ENCODE results near the gene FBXO17.
A peak's percentile ranks its signal among the peaks of the same experiment; 100 is the strongest.
"Not testable (repeated sequence)": the region's sequence is repeated elsewhere in the genome, so short reads cannot be mapped to it uniquely, and the experiment has no call there.

The FBXO17 gene

GRCh38 chr19:38980583-38981374 lies 5.2 kb upstream of the FBXO17 start:
- no peak for DNase-seq (ENCODE audit: low read depth in 2 of 2, low spot score in 1 of 2)

- DNase-seq (ENCODE audit: low read depth in 2 of 2, low spot score in 1 of 2) = no peak
Measured at GRCh38 chr19:38979812-38980211, 4.3 kb upstream of the FBXO17 start.

- DNase-seq (ENCODE audit: low read depth in 2 of 2, low spot score in 1 of 2) = no peak
Measured at GRCh38 chr19:38978326-38978689, 2.8 kb upstream of the FBXO17 start.

GRCh38 chr19:38977445-38978325 lies 2.1 kb upstream of the FBXO17 start:
- DNase-seq (ENCODE audit: low read depth in 2 of 2, low spot score in 1 of 2) = no peak

GRCh38 chr19:38975861-38976271 lies 324 bp upstream of the FBXO17 start:
- no peak for DNase-seq (ENCODE audit: low read depth in 2 of 2, low spot score in 1 of 2)

GRCh38 chr19:38974624-38975213 lies 823 bp downstream of the FBXO17 start:
- DNase-seq (ENCODE audit: low read depth in 2 of 2, low spot score in 1 of 2) = no peak

GRCh38 chr19:38971672-38972071 lies 3.9 kb downstream of the FBXO17 start:
- DNase-seq (ENCODE audit: low read depth in 2 of 2, low spot score in 1 of 2) = no peak

GRCh38 chr19:38970664-38971532 lies 4.6 kb downstream of the FBXO17 start:
- DNase-seq (ENCODE audit: low read depth in 2 of 2, low spot score in 1 of 2) = no peak

- not testable (repeated sequence) for DNase-seq (ENCODE audit: low read depth in 2 of 2, low spot score in 1 of 2)
Measured at GRCh38 chr19:38966149-38966548, 9.4 kb downstream of the FBXO17 start.

GRCh38 chr19:38964738-38965137 lies 10.8 kb downstream of the FBXO17 start:
- DNase-seq (ENCODE audit: low read depth in 2 of 2, low spot score in 1 of 2) = no peak

GRCh38 chr19:38959618-38960017 lies 15.9 kb downstream of the FBXO17 start:
- no peak for DNase-seq (ENCODE audit: low read depth in 2 of 2, low spot score in 1 of 2)

- DNase-seq (ENCODE audit: low read depth in 2 of 2, low spot score in 1 of 2) = no peak
Measured at GRCh38 chr19:38958301-38958700, 17.2 kb downstream of the FBXO17 start.

GRCh38 chr19:38956264-38956663 lies 19.3 kb downstream of the FBXO17 start:
- no peak for DNase-seq (ENCODE audit: low read depth in 2 of 2, low spot score in 1 of 2)

GRCh38 chr19:38953677-38954076 lies 21.9 kb downstream of the FBXO17 start:
- DNase-seq (ENCODE audit: low read depth in 2 of 2, low spot score in 1 of 2) = no peak

- DNase-seq (ENCODE audit: low read depth in 2 of 2, low spot score in 1 of 2) = no peak
Measured at GRCh38 chr19:38952395-38953165, 23.0 kb downstream of the FBXO17 start.

- DNase-seq (ENCODE audit: low read depth in 2 of 2, low spot score in 1 of 2) = no peak
Measured at GRCh38 chr19:38951187-38951586, 24.4 kb downstream of the FBXO17 start.

- DNase-seq (ENCODE audit: low read depth in 2 of 2, low spot score in 1 of 2) = peak; percentile 59 to 75
Measured at GRCh38 chr19:38949580-38950367, 25.8 kb downstream of the FBXO17 start.

GRCh38 chr19:38946229-38947010 lies 29.1 kb downstream of the FBXO17 start:
- no peak for DNase-seq (ENCODE audit: low read depth in 2 of 2, low spot score in 1 of 2)
